GM12872 (cell line): ENCODE results near the gene KIZ.

Experiments
- CTCF ChIP-seq: IDR thresholded peaks from 3 replicates; pipeline ENCODE4 v1.5.1; 2011; ENCODE audit warnings: low read depth, mild to moderate bottlenecking, low read length, moderate library complexity; ENCODE audit not compliant: insufficient read depth

KIZ gene

GRCh38 chr20:21155268-21155667, 29.4 kb downstream of the KIZ start:
- no peak for TF ChIP-seq CTCF

GRCh38 chr20:21156266-21156665, 30.4 kb downstream of the KIZ start:
- no peak for TF ChIP-seq CTCF

- no peak for TF ChIP-seq CTCF
Observed at GRCh38 chr20:21157006-21157405, 31.1 kb downstream of the KIZ start.

- no peak for TF ChIP-seq CTCF
Observed at GRCh38 chr20:21159658-21160380, 33.9 kb downstream of the KIZ start.

- TF ChIP-seq CTCF, result no peak
Observed at GRCh38 chr20:21161926-21162325, 36.0 kb downstream of the KIZ start.

GRCh38 chr20:21162631-21163030, 36.7 kb downstream of the KIZ start:
- no peak for TF ChIP-seq CTCF

- no peak for TF ChIP-seq CTCF
Observed at GRCh38 chr20:21166801-21167200, 40.9 kb downstream of the KIZ start.
